Measurements from ENCODE around the gene HBG2.

The HBG2 gene

GRCh38 chr11:5231111-5231510 is 23.5 kb downstream of the HBG2 start:
- no peak for DNase-seq (ENCODE audit: low read depth in 1 of 2, low spot score in 1 of 2)

- DNase-seq (ENCODE audit: low read depth in 1 of 2, low spot score in 1 of 2) = no peak
Observed at GRCh38 chr11:5230266-5230665, 24.3 kb downstream of the HBG2 start.

DNA sequence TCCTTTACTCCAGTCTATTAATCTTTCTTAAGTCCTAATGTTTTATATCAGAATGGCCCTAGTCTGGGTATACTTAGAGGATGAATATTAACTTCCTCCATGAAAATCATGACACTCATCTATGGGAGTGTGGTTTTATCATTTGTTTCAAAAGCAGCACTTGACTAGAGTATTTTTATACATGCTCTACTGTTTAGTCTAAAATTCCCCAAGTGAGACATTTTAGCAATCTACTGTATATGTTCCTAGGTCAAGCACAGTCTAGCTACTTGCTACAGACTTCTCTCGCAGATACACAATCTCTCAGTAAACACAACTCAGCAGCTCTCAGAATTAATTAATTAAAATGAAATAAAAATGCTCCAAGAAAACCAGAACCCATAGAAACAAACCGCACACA is 24.8 kb downstream of the HBG2 start:
- no peak for DNase-seq (ENCODE audit: low read depth in 1 of 2, low spot score in 1 of 2)

- no peak for DNase-seq (ENCODE audit: low read depth in 1 of 2, low spot score in 1 of 2)
Observed at GRCh38 chr11:5229356-5229755, 25.2 kb downstream of the HBG2 start.

DNA sequence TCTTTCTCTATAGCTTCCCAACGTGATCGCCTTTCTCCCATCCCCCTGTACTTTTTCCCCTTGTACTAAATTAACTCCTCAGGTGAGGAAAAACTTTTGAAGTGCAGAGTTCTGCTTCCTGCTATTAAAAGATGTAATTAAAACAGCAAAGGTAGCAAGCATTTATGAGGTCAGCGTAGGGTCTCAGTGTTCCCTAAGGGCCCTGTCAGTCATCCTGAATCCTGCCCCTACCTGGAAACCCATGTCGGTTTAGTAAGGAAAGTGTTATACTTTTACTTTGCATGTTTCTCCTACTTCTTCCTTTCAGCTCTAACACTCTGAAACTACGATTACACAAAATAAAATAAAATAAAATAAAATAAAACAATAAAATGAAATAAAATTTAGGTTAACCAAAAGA is 26.5 kb downstream of the HBG2 start:
- no peak for DNase-seq (ENCODE audit: low read depth in 1 of 2, low spot score in 1 of 2)

GRCh38 chr11:5227681-5228080 is 26.9 kb downstream of the HBG2 start:
- DNase-seq (ENCODE audit: low read depth in 1 of 2, low spot score in 1 of 2) = no peak

- DNase-seq (ENCODE audit: low read depth in 1 of 2, low spot score in 1 of 2) = no peak
Observed at GRCh38 chr11:5226732-5227310, 27.8 kb downstream of the HBG2 start, which contains the start of gene HBB. Gene HBB, minus strand, starts transcription at chr11:5227071. Its CDS starts 50 bp downstream, at chr11:5227021.

- no peak for DNase-seq (ENCODE audit: low read depth in 1 of 2, low spot score in 1 of 2)
Observed at GRCh38 chr11:5225480-5225871, 29.1 kb downstream of the HBG2 start.

- no peak for DNase-seq (ENCODE audit: low read depth in 1 of 2, low spot score in 1 of 2)
Observed at GRCh38 chr11:5224538-5225479, 29.8 kb downstream of the HBG2 start.

DNA sequence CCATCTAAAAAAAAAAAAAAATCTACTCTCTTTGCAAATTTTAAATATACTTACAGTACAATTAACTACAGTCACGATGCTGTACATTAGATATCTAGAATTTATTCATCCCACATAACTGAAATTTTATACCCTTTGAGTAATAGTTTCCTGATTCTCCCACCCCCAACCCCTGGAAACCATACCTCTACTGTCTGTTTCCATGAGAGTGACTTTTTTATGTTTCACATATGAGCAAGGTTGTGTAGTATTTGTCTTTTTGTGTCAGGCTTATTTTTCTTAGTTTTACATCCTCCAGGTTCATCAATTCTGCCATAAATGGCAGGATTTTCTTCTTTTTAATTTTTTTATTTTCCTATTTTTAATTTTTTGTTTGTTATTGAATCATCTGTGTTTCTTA is 30.9 kb downstream of the HBG2 start:
- DNase-seq (ENCODE audit: low read depth in 1 of 2, low spot score in 1 of 2) = no peak

- DNase-seq (ENCODE audit: low read depth in 1 of 2, low spot score in 1 of 2) = no peak
Observed at GRCh38 chr11:5223146-5223545, 31.4 kb downstream of the HBG2 start.

DNA sequence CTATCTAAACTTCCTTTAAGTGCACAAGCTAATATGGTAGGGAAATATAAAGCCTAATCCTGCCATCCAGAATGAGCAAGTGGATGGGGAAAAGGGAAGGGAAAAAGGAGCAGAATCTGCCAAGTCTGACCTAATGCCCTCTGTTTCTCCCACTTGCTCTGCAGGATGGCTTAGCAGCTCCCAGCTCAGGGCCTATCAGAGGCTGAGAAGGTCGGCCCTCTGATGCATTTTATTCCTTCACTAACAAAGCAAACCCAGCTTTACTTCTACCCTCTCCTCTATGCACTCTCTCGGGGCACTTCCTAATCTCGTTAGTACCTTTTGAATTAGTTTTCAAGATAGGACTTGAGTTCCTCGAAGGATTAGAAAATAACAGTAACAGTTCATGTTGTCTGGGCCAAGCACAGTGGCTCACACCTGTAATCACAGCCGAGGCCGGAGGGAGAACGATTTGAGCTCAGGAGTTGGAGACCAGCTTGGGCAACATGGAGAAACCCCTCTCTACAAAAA is 44.1 kb downstream of the HBG2 start:
- no peak for DNase-seq (ENCODE audit: low read depth in 1 of 2, low spot score in 1 of 2)

GRCh38 chr11:5204787-5205186 is 49.8 kb downstream of the HBG2 start:
- DNase-seq (ENCODE audit: low read depth in 1 of 2, low spot score in 1 of 2) = no peak

GRCh38 chr11:5203366-5203765 is 51.2 kb downstream of the HBG2 start:
- DNase-seq (ENCODE audit: low read depth in 1 of 2, low spot score in 1 of 2) = no peak

Data from activated T-helper 1 cell treated with anti-CD3 and anti-CD28 coated beads, Interleukin-2, amount 50 U/mL, for 16 hours (primary cell).